ENCODE measurements around the gene INPP5A.

DNA sequence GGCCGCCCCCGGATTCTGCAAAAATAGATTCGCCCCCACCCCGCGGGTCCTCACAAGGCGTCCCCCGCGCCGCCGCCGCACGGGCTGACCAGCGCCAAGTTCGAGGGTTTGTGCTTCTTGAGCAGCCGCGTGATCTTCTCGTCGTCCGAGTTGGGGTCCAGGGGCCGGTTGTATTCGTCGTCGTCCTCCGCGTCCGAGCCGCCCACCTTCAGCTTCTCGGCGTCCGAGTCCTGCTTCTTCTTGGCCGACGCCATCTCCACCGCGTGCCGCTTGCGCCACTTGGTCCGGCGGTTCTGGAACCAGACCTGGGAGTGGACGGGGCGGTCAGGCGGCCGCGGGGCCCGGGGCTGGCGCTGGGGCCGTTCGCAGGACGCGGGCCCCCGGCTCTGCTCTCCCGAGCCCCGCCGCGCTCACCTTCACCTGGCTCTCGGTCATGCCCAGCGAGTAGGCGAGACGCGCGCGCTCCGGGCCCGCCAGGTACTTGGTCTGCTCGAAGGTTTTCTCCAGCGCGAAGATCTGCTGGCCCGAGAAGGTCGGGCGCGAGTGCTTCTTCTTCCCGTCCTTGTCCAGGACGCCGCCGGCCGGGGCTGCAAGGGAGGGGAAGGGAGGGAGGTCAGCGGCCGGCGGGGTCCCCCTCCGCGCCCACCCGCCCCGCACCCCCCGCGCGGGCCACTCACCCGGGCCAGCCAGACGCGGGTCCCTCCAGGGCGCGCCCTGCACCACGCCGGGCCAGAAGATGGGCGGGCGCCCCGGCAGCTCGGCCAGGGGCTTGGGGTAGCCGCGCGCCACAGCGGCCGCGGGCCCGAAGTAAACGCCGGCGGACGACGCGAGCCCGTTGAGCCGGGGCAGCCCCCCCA, 247.5 kb downstream of the INPP5A start:
- TF ChIP-seq POLR2A (IDR thresholded peaks at IDR 0.05; ENCODE audit: low read depth, low read length): no peak
- TF ChIP-seq TAF1 (IDR thresholded peaks at IDR 0.05; ENCODE audit: low read depth, low read length): no peak
- no peak for TF ChIP-seq POLR2AphosphoS5 (IDR thresholded peaks at IDR 0.05; ENCODE audit: low read depth, low read length)
- TF ChIP-seq PAX5 (IDR thresholded peaks at IDR 0.05; ENCODE audit: insufficient read depth, low read length, severe bottlenecking): no peak
- no peak for TF ChIP-seq POU2F2 (IDR thresholded peaks at IDR 0.05; ENCODE audit: low read depth, low read length)
- no peak for TF ChIP-seq SPI1 (IDR thresholded peaks at IDR 0.05; ENCODE audit: low read depth, low read length)
